HepG2 (cell line): ENCODE data around the gene MRFAP1. TPM values are rescaled to one million over a fixed set of nuclear protein-coding genes. Genes with fewer than 3 reads are reported as not detected.

ENCODE experiments used
- ARID2 ChIP-seq: sonication (generic); formaldehyde crosslinking; IDR thresholded peaks from 2 replicates; pipeline ENCODE4 v1.8.1; 2022; ENCODE audit warnings: mild to moderate bottlenecking, missing genetic modification reagents, borderline replicate concordance
- FOXJ3 ChIP-seq: sonication (generic); formaldehyde crosslinking; IDR thresholded peaks from 2 replicates; pipeline ENCODE4 v1.4.0; 2020; ENCODE audit warnings: missing genetic modification reagents, mild to moderate bottlenecking, borderline replicate concordance
- HIVEP1 ChIP-seq: sonication (generic); formaldehyde crosslinking; IDR thresholded peaks from 2 replicates; pipeline ENCODE4 v1.4.0; 2020; ENCODE audit warnings: mild to moderate bottlenecking, missing genetic modification reagents
- KDM4B ChIP-seq: sonication (generic); formaldehyde crosslinking; IDR thresholded peaks from 2 replicates; pipeline ENCODE4 v1.4.0; 2020; ENCODE audit warnings: missing genetic modification reagents
- RBAK ChIP-seq: sonication (generic); formaldehyde crosslinking; IDR thresholded peaks from 2 replicates; pipeline ENCODE4 v1.5.1; 2020; ENCODE audit warnings: mild to moderate bottlenecking, missing genetic modification reagents
- TCF7L2 ChIP-seq: IDR thresholded peaks from 2 replicates; pipeline ENCODE4 v1.6.1; 2011; ENCODE audit warnings: mild to moderate bottlenecking, low read depth, low read length, moderate library complexity
- ZNF326 ChIP-seq: sonication (generic); formaldehyde crosslinking; IDR thresholded peaks from 2 replicates; pipeline ENCODE4 v1.4.0; 2020; ENCODE audit warnings: missing genetic modification reagents, borderline replicate concordance
- ZNF510 ChIP-seq: sonication (generic); formaldehyde crosslinking; IDR thresholded peaks from 2 replicates; pipeline ENCODE4 v1.4.0; 2020; ENCODE audit warnings: low read depth, mild to moderate bottlenecking, missing genetic modification reagents
- ZNF790 ChIP-seq: sonication (generic); formaldehyde crosslinking; IDR thresholded peaks from 2 replicates; pipeline ENCODE4 v1.8.0; 2022; ENCODE audit warnings: missing genetic modification reagents, mild to moderate bottlenecking, borderline replicate concordance
- polyA plus RNA-seq, 8 experiments: library from polyadenylated mRNA; depleted of rRNA in 3 of 8; stranded (reverse) in 7 of 8; unstranded in 1 of 8; fragments of >200 nt; fragmentation: Illumina TruSeq in 4 of 8; extraction: Trizol in 4 of 8; gene quantifications; 2 replicates each; pipeline versions ENCODE4 v1.2.1 to v1.2.3, GENCODE V29; 2011 to 2016; ENCODE audit warnings: low read depth in 4 of 8, missing spikeins in 1 of 8, mixed read lengths in 1 of 8; ENCODE audit not compliant: insufficient read depth in 1 of 8
- total RNA-seq, 5 experiments: library from RNA; depleted of rRNA; stranded (reverse); fragments of >200 nt; fragmentation: Illumina TruSeq; extraction: Trizol; gene quantifications; 2 replicates each; pipeline ENCODE4 v1.2.3, GENCODE V29; 2016; ENCODE audit warnings: low read depth in 1 of 5
- TF ChIP-seq, protein P1 (sequence below): sonication (generic); formaldehyde crosslinking; IDR thresholded peaks from 2 replicates; pipeline ENCODE4 v1.4.0; 2020; ENCODE audit warnings: mild to moderate bottlenecking, missing genetic modification reagents
- TF ChIP-seq, protein P2 (sequence below): sonication (generic); formaldehyde crosslinking; IDR thresholded peaks from 2 replicates; pipeline ENCODE4 v1.8.0; 2023; ENCODE audit warnings: mild to moderate bottlenecking, missing genetic modification reagents
- TF ChIP-seq, protein P3 (sequence below): sonication (generic); formaldehyde crosslinking; IDR thresholded peaks from 2 replicates; pipeline ENCODE4 v1.4.0; 2020; ENCODE audit warnings: mild to moderate bottlenecking, missing genetic modification reagents
- TF ChIP-seq, protein P4 (sequence below): IDR thresholded peaks from 2 replicates; pipeline ENCODE4 v1.6.1; 2012; ENCODE audit warnings: low read depth, low read length, improper control_type of control experiment
- TF ChIP-seq, protein P5 (sequence below): IDR thresholded peaks from 2 replicates; pipeline ENCODE4 v1.6.1; 2016; ENCODE audit warnings: mild to moderate bottlenecking, missing biosample characterization, missing genetic modification reagents

MRFAP1 gene
- total and polyA plus RNA-seq, 2 of the 13 experiments (the other 11 are each of a cell fraction or from before 2014, with no cell fraction given): 112 to 158 TPM

DNA sequence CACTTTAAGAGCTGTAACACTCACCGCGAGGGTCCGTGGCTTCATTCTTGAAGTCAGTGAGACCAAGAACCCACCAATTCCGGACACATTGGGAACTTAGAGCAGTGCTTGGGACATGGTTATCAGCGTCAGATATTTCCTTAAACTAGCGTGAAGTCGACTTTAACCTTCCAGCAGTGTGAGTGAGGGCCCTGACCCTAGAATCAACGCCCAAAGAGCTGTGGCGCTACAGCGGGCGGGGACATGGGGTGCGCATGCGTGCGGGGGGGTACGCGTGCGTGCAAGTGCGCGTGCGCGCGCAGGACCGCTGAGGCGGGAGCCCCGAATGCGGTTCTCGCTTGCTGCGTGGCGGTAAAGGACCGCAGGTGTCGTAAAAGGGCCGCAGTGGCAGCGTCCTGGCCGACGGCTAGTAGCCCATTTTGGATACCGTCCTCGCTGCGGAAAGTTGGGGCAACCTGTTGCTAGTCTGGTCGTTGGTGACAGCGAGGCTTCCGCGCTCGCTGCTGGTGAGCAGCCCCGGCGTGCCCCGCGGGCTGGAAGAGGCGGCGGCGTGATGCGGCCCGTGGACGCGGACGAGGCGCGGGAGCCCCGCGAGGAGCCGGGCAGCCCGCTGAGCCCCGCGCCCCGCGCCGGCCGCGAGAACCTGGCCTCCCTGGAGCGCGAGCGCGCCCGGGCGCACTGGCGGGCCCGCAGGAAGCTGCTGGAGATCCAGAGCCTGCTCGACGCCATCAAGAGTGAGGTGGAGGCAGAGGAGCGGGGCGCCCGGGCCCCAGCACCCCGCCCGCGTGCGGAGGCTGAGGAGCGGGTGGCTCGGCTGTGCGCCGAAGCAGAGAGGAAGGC, 33.4 kb downstream of the MRFAP1 start (continued):
- TF ChIP-seq, protein P1, sequence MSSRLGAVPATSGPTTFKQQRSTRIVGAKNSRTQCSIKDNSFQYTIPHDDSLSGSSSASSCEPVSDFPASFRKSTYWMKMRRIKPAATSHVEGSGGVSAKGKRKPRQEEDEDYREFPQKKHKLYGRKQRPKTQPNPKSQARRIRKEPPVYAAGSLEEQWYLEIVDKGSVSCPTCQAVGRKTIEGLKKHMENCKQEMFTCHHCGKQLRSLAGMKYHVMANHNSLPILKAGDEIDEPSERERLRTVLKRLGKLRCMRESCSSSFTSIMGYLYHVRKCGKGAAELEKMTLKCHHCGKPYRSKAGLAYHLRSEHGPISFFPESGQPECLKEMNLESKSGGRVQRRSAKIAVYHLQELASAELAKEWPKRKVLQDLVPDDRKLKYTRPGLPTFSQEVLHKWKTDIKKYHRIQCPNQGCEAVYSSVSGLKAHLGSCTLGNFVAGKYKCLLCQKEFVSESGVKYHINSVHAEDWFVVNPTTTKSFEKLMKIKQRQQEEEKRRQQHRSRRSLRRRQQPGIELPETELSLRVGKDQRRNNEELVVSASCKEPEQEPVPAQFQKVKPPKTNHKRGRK (CRISPR knock-in tag): no peak
- TF ChIP-seq, protein P2, sequence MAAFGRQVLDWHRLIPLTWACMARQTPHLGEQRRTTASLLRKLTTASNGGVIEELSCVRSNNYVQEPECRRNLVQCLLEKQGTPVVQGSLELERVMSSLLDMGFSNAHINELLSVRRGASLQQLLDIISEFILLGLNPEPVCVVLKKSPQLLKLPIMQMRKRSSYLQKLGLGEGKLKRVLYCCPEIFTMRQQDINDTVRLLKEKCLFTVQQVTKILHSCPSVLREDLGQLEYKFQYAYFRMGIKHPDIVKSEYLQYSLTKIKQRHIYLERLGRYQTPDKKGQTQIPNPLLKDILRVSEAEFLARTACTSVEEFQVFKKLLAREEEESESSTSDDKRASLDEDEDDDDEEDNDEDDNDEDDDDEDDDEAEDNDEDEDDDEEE (CRISPR knock-in tag): peak; percentile 94
- peak; percentile 94 for TF ChIP-seq KDM4B (CRISPR knock-in tag)
- no peak for TF ChIP-seq ZNF326 (CRISPR knock-in tag)
- TF ChIP-seq, protein P3, sequence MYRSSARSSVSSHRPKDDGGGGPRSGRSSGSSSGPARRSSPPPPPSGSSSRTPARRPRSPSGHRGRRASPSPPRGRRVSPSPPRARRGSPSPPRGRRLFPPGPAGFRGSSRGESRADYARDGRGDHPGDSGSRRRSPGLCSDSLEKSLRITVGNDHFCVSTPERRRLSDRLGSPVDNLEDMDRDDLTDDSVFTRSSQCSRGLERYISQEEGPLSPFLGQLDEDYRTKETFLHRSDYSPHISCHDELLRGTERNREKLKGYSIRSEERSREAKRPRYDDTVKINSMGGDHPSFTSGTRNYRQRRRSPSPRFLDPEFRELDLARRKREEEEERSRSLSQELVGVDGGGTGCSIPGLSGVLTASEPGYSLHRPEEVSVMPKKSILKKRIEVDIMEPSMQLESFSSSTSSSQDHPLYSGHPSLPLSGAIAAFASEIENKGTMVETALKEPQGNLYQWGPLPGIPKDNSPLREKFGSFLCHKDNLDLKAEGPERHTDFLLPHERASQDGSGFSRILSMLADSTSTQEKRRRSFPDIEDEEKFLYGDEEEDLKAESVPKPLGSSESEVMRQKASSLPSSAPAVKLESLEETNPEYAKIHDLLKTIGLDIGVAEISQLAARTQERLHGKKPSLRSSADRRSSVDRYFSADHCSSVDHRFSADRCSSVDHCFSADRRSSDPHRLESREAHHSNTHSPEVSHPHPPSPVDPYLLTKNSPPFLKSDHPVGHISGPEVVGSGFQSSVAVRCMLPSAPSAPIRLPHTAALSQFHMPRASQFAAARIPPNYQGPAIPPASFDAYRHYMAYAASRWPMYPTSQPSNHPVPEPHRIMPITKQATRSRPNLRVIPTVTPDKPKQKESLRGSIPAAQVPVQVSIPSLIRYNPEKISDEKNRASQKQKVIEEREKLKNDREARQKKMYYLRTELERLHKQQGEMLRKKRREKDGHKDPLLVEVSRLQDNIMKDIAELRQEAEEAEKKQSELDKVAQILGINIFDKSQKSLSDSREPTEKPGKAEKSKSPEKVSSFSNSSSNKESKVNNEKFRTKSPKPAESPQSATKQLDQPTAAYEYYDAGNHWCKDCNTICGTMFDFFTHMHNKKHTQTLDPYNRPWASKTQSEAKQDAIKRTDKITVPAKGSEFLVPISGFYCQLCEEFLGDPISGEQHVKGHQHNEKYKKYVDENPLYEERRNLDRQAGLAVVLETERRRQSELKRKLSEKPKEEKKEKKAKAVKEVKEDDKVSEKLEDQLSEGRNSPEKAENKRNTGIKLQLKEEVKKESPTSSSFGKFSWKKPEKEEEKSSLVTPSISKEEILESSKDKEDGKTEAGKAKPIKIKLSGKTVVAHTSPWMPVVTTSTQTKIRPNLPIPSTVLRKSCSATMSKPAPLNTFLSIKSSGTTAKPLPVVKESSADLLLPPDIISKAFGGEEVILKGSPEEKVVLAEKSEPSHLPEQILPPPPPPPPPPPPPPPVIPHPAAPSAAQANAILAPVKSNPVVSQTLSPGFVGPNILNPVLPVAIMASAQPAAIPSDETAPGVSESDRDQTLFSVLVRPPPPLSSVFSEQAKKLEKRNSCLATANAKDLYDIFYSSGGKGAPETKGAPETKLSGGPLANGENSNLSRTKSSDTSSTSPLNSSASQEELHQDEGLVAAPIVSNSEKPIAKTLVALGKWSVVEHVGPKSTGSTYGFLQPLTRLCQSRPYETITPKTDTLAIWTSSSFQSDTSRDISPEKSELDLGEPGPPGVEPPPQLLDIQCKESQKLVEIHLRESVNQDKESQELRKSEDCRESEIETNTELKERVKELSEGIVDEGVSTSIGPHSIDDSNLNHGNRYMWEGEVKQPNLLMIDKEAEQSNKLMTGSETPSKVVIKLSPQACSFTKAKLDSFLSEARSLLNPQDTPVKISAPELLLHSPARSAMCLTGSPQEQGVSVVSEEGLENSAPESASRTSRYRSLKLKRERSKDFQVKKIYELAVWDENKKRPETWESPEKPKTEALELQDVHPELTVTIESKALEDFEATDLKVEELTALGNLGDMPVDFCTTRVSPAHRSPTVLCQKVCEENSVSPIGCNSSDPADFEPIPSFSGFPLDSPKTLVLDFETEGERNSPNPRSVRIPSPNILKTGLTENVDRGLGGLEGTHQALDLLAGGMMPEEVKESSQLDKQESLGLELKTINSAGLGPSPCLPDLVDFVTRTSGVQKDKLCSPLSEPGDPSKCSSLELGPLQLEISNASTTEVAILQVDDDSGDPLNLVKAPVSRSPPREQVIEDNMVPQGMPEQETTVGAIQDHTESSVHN: peak; percentile 66
- TF ChIP-seq RBAK: no peak
- TF ChIP-seq, protein P4, sequence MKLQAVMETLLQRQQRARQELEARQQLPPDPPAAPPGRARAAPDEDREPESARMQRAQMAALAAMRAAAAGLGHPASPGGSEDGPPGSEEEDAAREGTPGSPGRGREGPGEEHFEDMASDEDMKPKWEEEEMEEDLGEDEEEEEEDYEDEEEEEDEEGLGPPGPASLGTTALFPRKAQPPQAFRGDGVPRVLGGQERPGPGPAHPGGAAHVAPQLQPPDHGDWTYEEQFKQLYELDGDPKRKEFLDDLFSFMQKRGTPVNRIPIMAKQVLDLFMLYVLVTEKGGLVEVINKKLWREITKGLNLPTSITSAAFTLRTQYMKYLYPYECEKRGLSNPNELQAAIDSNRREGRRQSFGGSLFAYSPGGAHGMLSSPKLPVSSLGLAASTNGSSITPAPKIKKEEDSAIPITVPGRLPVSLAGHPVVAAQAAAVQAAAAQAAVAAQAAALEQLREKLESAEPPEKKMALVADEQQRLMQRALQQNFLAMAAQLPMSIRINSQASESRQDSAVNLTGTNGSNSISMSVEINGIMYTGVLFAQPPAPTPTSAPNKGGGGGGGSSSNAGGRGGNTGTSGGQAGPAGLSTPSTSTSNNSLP: no peak
- no peak for TF ChIP-seq FOXJ3 (CRISPR knock-in tag)
- TF ChIP-seq, protein P5, sequence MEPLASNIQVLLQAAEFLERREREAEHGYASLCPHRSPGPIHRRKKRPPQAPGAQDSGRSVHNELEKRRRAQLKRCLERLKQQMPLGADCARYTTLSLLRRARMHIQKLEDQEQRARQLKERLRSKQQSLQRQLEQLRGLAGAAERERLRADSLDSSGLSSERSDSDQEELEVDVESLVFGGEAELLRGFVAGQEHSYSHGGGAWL (CRISPR knock-in tag): peak; percentile 19; the same call in 1 of the 2 replicates
- TF ChIP-seq ZNF510 (CRISPR knock-in tag): no peak
- no peak for TF ChIP-seq TCF7L2
- no peak for TF ChIP-seq HIVEP1
- peak; percentile 93 for TF ChIP-seq ARID2 (CRISPR knock-in tag)
- peak; percentile 91; the same call in 1 of the 2 replicates for TF ChIP-seq ZNF790
